HG03460 (cell line): ENCODE measurements around the gene ATP6V1A.

Source experiments
- ATAC-seq: cut with Tn5 transposase; IDR thresholded peaks from one replicate; pipeline ENCODE4 v1.9.1; 2021; ENCODE audit not compliant: unreplicated experiment

ATP6V1A gene

DNA sequence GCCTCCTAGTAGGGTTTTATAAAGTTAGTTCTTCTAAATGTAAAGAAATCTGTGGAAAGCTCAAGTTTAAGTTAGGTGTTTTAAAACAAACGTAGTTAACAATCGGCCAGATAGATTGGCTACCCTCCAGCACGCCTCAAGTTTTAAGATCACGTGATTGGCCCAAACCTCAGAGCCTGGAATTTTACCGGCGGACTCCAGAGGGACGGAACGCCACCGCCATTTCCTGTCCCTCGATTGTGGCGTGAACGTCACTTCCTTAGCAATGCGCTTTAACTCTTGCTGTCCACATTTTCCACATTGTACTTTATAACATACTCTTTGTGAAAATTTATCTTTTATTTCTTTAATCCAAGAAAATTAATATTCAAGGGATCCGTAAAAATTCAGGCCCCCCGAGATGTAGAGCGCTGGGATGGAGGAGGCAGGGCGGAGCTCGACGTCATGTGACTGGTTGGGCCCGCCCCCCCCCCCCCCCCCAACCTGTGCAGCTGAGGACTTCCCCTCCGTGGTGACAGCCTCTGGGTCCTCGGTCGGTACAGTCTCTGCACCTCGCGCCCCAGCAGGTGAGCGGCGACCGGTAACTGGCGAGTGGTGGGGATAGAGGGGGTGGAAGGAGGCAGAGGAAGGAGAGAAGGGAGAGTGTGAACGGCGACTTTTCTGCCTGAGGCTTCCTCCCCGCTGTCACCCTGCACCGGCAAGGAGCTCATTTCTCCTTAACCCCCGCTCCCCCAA is at the start of gene ATP6V1A:
ATP6V1A (plus strand) TSS at position 488 of the 735 bp plus-strand sequence. CDS start 31,719 bp downstream, outside the sequence.
- peak; percentile 51 for ATAC-seq

DNA sequence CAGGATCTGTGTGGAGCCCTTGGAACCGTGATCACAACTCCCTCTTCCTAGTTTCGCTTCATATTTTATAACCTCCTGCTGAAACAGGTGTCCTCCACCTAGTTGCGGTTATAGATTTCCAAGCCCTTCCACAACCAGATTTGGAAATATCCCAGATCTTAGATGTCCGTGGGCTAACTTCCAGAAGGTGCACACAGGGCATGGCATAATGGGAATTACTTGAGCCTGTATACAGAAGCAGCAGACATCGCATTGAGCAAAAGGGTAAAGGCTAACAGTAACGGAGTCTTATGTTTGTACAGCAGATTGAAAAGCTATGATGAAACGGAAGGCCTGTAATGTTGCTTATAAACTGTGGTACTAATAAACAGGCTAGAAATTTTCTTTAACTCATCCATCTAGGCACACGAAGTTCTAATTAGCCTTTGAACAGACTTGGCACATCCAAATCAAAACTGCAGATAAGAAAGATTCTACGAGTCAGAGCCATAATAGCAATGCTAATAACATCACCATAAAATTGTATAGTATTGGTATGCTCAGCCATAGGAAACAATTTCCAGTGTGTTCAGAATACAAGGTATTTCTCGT is 49.2 kb upstream of the ATP6V1A start:
- ATAC-seq = no peak

DNA sequence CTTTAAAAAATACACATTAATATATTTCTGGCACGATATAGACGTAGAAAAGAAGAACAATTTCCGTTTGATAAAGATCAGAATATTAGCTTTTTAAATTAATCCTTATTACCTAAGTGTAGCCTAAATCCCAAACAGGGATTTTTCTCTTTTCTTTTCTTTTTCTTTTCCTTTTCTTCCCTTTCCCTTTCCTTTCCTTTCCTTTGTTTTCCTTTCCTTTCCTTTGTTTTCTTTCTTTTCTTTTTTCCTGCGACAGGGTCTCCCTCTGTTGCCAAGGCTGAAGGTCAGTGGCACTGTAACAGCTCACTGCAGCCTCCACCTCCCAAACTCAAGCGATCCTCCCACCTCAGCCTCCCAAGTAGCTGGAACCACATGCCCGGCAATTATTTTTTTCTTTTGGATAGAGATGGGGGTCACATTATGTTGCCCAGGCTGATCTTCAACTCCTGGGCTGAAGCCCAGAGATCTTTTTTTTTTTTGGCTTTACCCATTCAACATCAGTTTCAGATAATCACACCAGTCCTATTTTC is 48.6 kb upstream of the ATP6V1A start:
- ATAC-seq = no peak

DNA sequence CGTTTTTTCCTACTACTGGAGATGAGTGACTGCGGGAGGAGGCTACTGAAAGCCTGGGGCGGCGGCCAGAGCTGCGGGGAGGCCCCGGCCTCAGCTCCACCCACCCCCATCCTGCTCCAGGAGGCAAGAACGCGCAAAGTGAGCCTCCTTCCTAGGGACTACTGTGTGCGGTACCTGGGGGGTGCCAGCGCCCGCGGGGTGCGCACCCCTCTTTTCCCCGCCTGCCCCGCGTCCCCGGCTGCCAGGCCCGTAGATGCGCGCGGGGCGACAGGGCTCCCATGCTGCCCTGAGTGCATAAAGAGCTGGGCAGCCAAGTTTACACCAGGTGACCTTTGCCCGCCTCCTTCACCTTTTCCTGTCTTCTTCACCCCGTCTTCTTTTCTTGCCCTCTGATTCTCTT is 47.9 kb upstream of the ATP6V1A start:
- ATAC-seq = no peak

DNA sequence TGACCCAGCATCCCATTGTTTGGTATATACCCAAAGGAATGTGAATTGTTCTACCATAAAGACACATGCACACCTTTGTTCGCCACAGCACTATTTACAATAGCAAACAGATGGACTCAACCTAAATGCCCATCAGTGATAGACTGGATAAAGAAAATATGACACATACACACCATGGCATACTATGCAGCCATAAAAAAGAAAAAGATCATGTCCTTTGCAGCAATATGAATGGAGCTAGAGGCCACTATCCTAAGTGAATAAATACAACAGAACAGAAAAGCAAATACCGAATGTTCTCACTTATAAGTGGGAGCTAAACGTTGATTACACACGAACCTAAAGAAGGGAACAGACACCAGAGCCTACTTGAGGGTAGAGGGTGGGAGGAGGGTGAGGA is 39.0 kb upstream of the ATP6V1A start:
- ATAC-seq = no peak

DNA sequence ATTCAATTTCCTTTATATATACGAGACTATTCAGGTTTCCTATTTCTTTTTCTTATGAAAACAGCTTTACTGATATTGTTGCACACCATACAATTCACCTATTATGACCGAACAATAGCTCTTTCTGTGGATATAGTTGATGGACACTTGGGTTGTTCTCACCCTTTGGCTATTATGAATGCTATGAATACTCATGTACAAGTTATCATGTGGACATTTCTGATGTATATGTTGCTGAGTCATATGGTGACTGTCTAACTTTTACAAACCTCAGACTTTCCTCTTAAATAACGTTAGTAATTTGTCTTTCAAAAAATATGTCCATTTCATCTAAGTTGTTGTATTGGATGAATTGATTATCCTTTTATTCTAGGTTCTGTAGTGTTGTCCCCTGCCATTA is 34.7 kb upstream of the ATP6V1A start:
- no peak for ATAC-seq

DNA sequence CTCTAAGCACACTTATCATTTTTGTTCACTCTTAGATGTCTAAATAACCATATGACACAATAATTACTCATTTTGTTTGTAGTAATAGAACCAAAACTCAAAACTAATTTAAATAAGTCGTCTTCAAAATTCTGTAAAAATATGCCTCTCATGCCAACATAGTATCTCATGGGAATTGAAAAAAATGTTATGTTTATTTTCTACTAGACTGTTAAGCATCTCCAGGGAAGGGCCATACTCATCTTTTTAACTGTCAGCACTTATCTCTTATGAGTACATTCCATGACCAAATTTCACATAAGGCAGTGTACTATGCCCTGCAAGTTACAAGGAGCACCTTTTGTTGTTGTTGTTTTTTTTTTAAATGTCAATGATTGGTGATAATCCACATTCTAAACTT is 32.1 kb upstream of the ATP6V1A start:
- no peak for ATAC-seq

DNA sequence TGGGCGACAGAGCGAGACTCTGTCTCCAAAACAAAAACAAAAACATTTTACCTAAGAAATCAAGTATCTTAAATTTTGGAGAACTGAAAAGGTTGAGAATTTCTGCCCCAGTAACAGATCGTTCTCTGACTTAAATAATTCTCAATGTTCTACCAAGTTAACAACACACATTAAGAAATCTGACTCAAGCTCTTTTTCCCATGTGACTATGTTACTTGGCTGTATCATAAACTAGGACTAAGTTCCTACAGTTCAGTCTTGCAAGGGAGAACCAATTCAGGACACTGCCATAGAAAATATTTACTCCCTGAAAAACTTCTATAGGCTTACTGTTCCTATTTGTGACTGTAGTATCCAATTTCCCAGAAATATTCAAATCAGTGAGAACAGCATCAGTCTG is 29.5 kb upstream of the ATP6V1A start:
- no peak for ATAC-seq

DNA sequence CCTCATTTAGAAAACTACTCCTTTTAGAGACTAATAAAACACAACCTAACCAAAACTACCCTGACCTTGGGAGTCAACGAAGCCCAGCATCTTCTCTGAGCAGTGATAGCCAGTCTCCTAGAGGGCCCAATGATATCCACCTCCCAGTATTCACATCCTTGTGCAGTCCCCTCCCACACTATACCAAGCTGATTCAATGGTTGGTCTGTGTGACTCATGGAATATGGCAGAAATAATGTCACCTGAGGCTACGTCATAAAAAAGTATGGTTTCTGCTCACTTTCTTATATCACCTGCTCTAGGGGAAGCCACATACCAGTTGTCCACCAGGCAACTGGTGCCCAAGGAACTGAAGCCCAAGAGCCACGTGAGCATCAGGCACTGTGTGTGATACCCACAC is 29.0 kb upstream of the ATP6V1A start:
- no peak for ATAC-seq

DNA sequence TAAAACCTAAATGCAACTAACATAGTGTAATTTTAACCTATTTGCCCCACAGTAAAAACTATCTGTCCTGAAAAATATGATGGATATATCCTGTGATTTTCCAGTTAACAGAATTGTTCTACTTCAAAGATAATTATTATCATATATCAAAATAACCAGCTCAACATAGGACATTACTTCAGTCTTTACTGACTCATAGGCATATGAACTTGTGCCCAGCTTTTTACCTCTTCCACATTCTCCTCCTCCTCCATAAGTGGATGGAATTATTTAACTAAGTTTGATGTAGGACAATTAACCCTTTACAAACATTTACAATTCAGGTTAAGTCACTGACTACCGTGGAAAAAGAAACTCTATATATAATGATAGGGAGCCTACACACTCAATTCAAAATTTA is 27.5 kb upstream of the ATP6V1A start:
- ATAC-seq = no peak

DNA sequence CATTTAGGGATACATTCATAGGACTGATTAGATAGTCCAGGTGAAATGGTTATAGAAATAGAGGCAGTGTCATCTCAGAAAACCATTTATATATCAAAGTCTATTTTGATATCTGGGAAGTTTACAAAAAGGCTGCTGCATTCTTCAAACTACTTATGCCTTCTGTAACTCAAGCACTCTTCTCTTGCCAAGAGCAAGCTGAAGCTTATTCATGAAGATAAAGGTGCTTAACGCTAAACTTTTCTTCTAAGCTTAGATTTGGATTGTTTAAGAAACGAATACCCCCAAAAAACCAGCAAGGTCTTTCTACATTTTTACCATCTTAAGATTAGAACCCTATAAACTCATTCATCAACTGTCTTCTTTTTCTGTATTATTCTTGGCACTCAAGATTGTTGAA is 27.1 kb upstream of the ATP6V1A start:
- ATAC-seq = no peak

DNA sequence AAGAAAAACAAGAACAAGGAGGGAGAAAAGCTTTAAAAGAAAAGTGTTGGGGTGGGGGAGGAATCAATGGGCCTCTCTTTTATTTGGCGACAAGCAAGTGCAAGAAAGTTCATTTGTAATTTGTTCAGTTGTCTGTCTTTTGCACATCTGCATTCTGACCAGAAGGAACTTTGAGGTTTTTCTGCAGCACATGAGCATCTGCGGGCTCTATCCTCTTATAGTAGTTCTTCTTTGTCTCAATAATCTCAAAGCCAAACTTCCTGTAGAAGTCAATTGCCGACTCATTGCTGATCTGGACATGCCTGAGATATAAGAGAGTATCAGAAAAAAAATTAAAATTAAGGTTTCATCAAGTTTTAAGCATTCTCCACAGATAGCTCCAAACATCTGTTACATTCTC is 25.2 kb upstream of the ATP6V1A start:
- no peak for ATAC-seq

DNA sequence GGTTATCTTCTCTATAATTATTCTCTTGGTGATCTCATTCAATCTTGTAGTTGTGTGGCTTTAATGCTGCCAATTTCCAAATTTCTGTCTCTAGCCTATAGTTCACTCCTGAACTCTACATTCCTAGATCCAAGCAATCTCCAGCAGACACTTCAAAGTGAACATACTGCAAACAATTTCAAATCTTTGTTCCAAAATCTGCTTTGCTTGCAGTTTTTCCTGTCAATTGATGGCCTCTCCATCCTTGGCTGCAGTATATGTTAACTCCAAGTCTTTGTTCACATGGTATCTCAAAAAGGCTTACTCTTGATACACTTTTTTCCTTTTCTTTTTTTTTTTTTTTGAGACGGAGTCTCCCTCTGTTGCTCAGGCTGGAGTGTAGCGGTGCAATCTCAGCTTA is 18.2 kb upstream of the ATP6V1A start:
- ATAC-seq = no peak

DNA sequence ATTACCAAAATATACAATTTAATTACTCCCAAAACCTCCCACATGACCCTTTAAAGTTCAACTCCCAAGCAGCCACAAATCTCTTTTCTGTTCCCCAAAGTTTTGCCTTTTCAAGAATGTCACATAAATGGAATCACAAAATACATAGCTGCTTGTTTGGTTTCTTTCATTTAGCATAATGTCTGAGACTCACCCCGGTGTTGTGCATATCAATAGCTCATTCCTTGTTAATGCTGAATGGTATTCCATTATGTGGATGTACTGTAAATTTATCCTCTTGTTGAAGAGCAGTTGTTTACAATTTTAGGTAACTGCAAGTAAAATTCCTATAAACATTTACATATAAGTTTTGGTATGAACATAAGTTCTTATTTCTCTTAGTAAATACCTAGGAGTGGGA is 16.3 kb upstream of the ATP6V1A start:
- no peak for ATAC-seq

DNA sequence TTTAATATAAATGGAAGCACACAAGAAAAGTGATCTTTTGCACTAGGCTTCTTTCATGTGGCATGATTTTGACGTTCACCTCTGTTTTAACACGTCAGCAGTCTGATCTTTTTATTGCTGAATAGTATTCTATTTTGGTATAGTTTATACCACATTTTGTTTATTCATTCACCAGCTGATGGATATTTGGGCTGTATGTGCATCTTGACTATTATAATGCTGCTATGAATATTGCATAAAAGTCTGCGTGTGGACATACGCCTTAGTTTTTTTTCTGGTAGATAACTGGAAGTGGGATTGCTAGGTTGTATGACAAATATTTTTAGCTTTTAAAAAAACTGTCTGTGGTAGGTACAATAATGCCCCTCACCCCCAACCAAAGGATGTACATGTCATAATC is 15.1 kb upstream of the ATP6V1A start:
- ATAC-seq = no peak

DNA sequence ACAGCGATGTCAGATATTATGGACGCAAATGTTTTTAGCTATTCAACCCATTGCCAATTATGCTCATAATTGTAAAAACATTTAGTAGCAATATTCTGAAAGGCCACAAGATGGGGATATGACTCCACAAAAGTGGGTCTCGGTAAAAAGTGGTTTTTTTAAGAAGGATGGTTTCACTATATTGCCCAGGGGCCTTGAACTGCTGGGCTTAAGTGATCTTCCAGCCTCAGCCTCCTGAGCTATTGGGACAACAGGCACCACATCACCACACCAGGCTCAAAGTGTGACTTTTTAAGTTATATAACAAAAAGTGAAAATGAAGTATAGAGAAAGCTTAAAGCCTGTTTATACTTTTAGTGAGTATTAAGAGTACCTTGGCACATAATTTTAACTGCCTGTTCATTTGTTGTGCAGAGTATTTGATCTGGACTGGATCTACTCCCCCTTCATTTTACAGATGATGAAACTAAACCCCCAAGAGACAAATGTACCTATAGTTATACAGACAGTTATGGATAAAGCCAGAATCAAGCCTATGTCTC is 10.2 kb upstream of the ATP6V1A start:
- peak; percentile 68 for ATAC-seq

DNA sequence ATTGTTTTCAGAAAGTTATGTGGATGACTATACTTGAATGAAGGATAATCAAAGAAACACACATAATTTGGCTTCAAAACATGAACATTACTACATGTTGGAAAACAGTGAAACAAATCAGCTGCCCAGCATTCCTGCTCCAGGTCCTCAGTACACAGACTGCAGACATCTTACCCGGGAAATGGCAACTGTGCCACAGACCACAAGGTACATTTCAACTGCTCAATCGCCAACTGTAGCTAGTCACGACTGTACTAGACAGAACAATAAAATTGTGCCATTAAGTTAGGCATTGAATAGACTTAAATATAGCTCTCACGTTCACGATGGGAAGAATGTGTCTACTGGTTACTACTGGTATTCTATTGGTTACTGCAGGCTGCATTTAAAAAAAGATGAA is 5.7 kb upstream of the ATP6V1A start:
- no peak for ATAC-seq

DNA sequence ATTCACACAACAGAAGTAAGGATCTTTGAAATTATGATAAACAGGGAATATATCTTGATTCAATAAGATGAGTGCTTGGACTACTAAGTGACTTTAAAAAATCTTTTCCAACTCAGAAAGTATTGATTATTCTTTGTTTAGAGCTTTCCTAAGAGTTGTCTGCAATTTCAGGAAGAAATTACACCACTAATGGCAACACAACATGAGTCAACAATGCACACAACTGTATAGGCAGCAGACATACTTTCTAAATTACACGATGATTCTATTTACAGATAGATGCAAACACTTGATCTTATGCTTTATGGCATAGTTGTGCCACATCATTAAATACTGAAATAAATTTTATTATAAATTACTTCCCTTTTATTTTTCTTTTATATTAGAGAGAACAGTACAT is 5.2 kb upstream of the ATP6V1A start:
- no peak for ATAC-seq

DNA sequence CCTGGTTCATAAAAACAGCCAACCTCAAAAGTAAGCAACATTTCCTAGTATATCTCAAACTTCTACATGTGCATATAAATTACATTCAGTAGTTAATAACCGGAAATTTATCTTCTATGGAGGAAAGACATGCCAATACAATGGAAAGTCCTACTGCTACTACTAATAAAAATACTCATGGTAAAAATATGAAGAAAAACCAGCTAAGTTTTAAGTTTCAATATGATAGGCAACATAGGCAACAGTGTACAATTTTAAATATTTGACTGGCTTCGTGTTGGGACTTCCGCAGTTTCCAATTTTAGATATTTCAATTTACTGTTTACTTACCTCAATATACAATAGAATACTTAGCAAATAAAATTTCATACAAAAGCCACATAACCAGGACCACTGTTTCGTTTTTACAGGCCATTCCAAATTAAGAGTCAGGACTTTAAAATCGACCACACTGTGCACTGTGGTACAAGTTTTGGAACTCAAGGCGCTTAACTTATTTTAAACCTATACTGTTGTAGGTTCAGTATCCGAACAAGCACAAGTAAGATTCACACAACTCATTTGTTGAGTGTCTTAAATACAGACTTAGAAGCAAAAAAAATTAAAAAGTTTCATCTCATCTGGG is 3.7 kb upstream of the ATP6V1A start:
- no peak for ATAC-seq

DNA sequence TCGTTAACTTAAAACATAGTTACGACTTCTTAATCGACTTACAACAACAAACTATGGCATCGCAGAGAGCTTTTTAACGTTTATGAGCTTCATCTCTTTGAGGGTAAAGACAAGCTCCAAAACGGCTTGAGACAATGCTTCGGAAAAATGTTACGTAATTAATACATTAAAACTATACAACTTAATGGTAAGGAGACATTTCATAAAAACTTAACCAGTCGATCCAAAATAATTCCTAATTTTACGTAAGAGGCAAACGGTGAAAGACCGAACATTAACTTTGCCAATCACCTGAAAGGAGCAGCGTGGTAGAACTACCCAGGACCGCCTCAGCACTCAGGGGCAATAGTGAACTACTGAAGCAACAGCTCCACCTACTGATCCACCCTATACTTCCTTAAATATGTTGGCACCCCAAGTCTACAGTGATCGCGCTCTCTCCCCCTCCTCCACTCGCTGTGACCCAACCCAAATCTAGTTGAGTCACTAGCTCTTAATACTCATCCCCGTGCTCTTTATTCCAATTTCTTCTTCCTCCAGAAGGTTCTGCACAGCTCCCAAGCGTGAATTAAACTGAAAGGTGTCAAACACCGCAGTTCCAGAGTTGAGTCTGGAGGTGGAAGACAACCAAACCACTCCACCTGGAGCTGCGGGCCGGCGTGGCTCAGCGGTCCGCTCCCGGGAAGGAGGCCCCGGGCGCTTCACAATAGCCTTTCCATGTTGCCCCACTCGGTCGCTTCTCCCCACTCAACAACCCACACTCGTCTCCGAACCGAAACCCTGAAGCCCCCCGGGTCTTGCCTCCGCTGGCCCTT is 1.7 kb upstream of the ATP6V1A start:
- peak; percentile 60 for ATAC-seq
